ENCODE data around the gene TMED9.
"Not testable (repeated sequence)": the region's sequence is repeated elsewhere in the genome, so short reads cannot be mapped to it uniquely, and the experiment has no call there.

Gene TMED9

GRCh38 chr5:177612215-177612673 is 20.2 kb downstream of the TMED9 start:
- Mint-ChIP-seq H3K4me3 (no peak overlapping the region), H3K9me3 (no peaks in the 10 kb centered on the region), H3K36me3 (ENCODE audit: low read depth) (peaks cover 19% of the 10 kb centered on the region), H3K27ac (peak overlapping the region; percentile 73), H3K27me3 (ENCODE audit: low read depth, poor library complexity) (peaks cover 3% of the 10 kb centered on the region), H3K4me1 (peaks cover 9% of the 10 kb centered on the region)
- TF ChIP-seq, protein P1, sequence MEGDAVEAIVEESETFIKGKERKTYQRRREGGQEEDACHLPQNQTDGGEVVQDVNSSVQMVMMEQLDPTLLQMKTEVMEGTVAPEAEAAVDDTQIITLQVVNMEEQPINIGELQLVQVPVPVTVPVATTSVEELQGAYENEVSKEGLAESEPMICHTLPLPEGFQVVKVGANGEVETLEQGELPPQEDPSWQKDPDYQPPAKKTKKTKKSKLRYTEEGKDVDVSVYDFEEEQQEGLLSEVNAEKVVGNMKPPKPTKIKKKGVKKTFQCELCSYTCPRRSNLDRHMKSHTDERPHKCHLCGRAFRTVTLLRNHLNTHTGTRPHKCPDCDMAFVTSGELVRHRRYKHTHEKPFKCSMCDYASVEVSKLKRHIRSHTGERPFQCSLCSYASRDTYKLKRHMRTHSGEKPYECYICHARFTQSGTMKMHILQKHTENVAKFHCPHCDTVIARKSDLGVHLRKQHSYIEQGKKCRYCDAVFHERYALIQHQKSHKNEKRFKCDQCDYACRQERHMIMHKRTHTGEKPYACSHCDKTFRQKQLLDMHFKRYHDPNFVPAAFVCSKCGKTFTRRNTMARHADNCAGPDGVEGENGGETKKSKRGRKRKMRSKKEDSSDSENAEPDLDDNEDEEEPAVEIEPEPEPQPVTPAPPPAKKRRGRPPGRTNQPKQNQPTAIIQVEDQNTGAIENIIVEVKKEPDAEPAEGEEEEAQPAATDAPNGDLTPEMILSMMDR (IDR thresholded peaks at IDR 0.05), result no peak
- DNase-seq, result no peak

DNA sequence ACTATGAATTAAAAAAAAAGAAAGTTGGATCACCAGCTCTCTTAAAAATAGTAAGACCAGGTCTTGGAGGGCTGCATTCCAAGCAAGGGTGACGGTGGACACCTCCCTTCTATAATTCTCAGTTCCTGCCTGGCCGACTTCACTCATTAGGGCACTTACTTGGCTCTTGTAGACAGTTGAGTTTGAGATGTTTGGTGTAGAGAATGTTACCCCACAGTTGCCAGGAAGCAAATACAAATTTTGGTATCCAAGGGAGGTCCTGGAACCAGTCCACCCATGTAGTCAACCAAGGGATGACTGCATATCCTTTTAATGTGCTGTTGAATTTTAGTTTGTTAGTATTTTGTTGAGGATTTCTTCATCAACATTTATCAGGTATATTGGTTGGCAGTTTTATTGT is 28.6 kb downstream of the TMED9 start:
- H3K4me3 Mint-ChIP-seq, result no peak overlapping the region
- peaks cover 7% of the 10 kb centered on the region for H3K9me3 Mint-ChIP-seq
- no peak for DNase-seq
- no peaks in the 10 kb centered on the region for H3K27me3 Mint-ChIP-seq (ENCODE audit: low read depth, poor library complexity)
- no peaks in the 10 kb centered on the region for H3K4me1 Mint-ChIP-seq
- peaks cover 94% of the 10 kb centered on the region for H3K36me3 Mint-ChIP-seq (ENCODE audit: low read depth)
- H3K27ac Mint-ChIP-seq, result no peak overlapping the region
- TF ChIP-seq, protein P1 (IDR thresholded peaks at IDR 0.05), result no peak

- H3K9me3 Mint-ChIP-seq; H3K27me3 Mint-ChIP-seq (ENCODE audit: low read depth, poor library complexity); H3K4me3 Mint-ChIP-seq; H3K27ac Mint-ChIP-seq; DNase-seq; H3K4me1 Mint-ChIP-seq: not testable (repeated sequence)
- H3K36me3 Mint-ChIP-seq (ENCODE audit: low read depth), result peaks cover 82% of the 10 kb centered on the region
Measured at GRCh38 chr5:177624172-177624571, 32.2 kb downstream of the TMED9 start.

DNA sequence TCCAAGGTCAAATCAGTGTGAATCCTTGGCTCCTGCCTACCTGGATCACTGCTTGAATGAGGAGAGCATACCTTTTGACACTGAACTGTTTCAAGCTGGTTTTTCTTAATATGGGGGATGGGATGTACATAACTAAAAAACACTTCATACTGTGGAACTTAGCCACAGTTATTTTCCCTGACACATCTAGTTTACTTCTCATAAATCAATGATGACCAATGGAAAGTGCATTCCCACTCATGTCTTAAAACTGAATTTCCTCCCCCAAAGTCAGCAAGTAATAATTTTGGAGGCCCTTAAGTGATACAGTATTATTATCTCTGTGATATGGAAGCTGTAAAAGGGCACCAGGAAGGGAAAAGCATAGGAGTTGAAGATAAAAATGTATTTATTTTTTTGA is 38.2 kb downstream of the TMED9 start:
- Mint-ChIP-seq H3K9me3 (peaks cover 13% of the 10 kb centered on the region), H3K36me3 (ENCODE audit: low read depth) (peaks cover 50% of the 10 kb centered on the region)
- H3K27me3 Mint-ChIP-seq (ENCODE audit: low read depth, poor library complexity); DNase-seq; H3K4me3 Mint-ChIP-seq; H3K4me1 Mint-ChIP-seq; H3K27ac Mint-ChIP-seq: not testable (repeated sequence)

DNA sequence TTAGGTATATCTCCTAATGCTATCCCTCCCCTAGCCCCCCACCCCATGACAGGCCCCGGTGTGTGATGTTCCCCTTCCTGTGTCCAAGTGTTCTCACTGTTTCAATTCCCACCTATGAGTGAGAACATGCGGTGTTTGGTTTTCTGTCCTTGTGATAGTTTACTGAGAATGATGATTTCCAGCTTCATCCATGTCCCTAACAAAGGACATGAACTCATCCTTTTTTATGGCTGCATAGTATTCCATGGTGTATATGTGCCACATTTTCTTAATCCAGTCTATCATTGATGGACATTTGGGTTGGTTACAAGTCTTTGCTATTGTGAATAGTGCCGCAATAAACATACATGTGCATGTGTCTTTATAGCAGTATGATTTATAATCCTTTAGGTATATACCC is 42.9 kb downstream of the TMED9 start:
- Mint-ChIP-seq H3K9me3 (peaks cover 55% of the 10 kb centered on the region), H3K36me3 (ENCODE audit: low read depth) (peaks cover 45% of the 10 kb centered on the region)
- H3K4me1 Mint-ChIP-seq; H3K4me3 Mint-ChIP-seq; DNase-seq; H3K27me3 Mint-ChIP-seq (ENCODE audit: low read depth, poor library complexity); H3K27ac Mint-ChIP-seq: not testable (repeated sequence)

GRCh38 chr5:177645462-177645861 is 53.5 kb downstream of the TMED9 start:
- Mint-ChIP-seq H3K9me3 (peaks cover 43% of the 10 kb centered on the region), H3K36me3 (ENCODE audit: low read depth) (peaks cover 54% of the 10 kb centered on the region)
- not testable (repeated sequence) for H3K4me1 Mint-ChIP-seq; DNase-seq; H3K27ac Mint-ChIP-seq; H3K4me3 Mint-ChIP-seq; H3K27me3 Mint-ChIP-seq (ENCODE audit: low read depth, poor library complexity)

Measured in nephron progenitor cell (in vitro differentiated cells).